IPS-20b (cell line): ENCODE results near the gene NPM1.

Experiments
- H3K27ac ChIP-seq: one replicate; pipeline ENCODE4 v1.5.1; 2013; ENCODE audit warnings: low read length
- H3K27me3 ChIP-seq: 2 replicates; pipeline ENCODE4 v1.6.1; 2013; ENCODE audit warnings: mild to moderate bottlenecking, low read length, inconsistent platforms; ENCODE audit not compliant: insufficient read depth
- H3K36me3 ChIP-seq: 2 replicates; pipeline ENCODE4 v1.6.1; 2013; ENCODE audit warnings: low read depth, mild to moderate bottlenecking, inconsistent platforms, low read length, moderate library complexity; ENCODE audit not compliant: insufficient read depth
- H3K4me1 ChIP-seq: 2 replicates; pipeline ENCODE4 v1.6.1; 2013; ENCODE audit warnings: mild to moderate bottlenecking, control low read depth, inconsistent platforms, low read length, moderate library complexity; ENCODE audit not compliant: insufficient read depth
- H3K4me3 ChIP-seq: 2 replicates; pipeline ENCODE4 v1.5.1; 2013; ENCODE audit warnings: mild to moderate bottlenecking, low read length, inconsistent platforms
- H3K9ac ChIP-seq: 2 replicates; pipeline ENCODE4 v1.6.1; 2013; ENCODE audit warnings: low read depth, mild to moderate bottlenecking, inconsistent platforms, low read length, moderate library complexity
- H3K9me3 ChIP-seq: 2 replicates; pipeline ENCODE4 v1.6.1; 2013; ENCODE audit warnings: mild to moderate bottlenecking, low read depth, low read length, inconsistent platforms; ENCODE audit not compliant: insufficient read depth

NPM1 gene

DNA sequence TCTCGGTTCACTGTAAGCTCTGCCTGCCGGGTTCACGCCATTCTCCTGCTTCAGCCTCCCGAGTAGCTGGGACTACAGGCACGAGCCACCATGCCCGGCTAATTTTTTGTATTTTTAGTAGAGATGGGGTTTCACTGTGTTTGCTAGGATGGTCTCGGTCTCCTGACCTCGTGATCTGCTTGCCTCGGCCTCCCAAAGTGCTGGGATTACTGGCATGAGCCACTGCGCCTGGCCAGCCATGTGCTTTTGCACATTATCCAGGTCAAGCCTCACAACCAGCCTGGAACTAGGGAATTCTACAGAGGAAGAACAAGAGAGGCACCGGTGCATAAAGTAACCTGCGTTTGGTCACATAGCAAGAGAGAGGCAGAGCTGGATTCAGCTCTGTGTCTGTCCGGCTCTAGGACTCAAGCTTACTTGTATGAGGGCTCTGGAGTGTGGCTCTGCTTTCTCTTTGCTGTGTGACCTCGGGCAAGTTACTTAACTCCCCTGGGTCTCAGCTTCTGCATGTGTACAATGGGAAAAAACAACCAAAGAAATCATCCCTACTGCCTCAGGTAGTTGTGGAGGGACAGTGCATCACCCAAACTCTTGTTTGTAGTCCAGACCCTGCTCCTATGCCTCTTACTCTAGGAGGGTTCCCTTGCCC lies 38.1 kb downstream of the NPM1 start:
- no peaks in the 10 kb centered on the region for H3K9me3 ChIP-seq
- H3K4me3 ChIP-seq, result no peak overlapping the region
- no peak overlapping the region for H3K9ac ChIP-seq
- peaks cover 7% of the 10 kb centered on the region for H3K4me1 ChIP-seq
- no peak overlapping the region for H3K27ac ChIP-seq
- H3K27me3 ChIP-seq, result peaks cover 25% of the 10 kb centered on the region
- no peaks in the 10 kb centered on the region for H3K36me3 ChIP-seq

DNA sequence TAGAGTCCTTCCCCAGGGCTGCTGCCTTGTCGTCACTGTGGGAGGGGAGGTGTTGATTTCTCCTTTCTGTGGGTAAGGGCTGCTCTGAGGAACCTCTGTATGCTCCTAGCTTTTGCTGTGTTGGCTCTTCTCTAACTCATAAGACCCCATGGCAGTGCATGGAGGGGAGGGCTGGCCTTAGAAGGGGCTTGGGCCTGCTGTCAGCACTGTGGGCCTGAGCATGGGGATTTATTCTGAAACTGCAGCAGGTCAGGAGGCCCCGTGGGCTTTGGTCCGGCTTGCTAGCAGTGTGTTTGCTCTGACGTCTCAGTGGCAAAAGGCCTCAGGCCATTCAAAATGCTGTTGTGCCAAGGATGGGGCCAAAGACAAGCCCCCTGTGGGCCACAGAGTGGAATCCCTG lies 38.6 kb downstream of the NPM1 start:
- Histone ChIP-seq H3K27ac (no peak overlapping the region), H3K9ac (no peak overlapping the region), H3K4me1 (peaks cover 6% of the 10 kb centered on the region), H3K36me3 (no peaks in the 10 kb centered on the region), H3K9me3 (no peaks in the 10 kb centered on the region), H3K4me3 (no peak overlapping the region), H3K27me3 (peaks cover 19% of the 10 kb centered on the region)

DNA sequence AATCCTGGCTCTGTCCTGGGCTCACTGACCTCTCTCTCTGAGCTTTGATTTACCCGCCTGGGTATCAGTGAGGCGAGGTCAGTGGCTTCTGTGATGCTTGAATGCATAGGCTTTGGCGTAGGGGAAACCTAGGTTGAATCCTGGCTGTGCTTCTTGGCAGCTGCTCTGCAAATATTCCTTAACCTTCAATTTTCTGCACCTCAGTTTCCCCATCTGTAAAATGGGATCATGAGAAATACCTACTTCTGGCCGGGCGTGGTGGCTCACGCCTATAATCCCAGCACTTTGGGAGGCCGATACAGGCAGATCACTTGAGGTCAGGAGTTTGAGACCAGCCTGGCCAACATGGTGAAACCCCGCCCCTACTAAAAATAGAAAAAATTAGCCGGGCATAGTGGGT lies 39.0 kb downstream of the NPM1 start:
- Histone ChIP-seq H3K9me3 (no peaks in the 10 kb centered on the region), H3K9ac (no peak overlapping the region), H3K4me1 (peaks cover 3% of the 10 kb centered on the region; the same call in 1 of the 2 replicates), H3K27me3 (peaks cover 15% of the 10 kb centered on the region), H3K27ac (no peak overlapping the region), H3K36me3 (no peaks in the 10 kb centered on the region), H3K4me3 (no peak overlapping the region)

DNA sequence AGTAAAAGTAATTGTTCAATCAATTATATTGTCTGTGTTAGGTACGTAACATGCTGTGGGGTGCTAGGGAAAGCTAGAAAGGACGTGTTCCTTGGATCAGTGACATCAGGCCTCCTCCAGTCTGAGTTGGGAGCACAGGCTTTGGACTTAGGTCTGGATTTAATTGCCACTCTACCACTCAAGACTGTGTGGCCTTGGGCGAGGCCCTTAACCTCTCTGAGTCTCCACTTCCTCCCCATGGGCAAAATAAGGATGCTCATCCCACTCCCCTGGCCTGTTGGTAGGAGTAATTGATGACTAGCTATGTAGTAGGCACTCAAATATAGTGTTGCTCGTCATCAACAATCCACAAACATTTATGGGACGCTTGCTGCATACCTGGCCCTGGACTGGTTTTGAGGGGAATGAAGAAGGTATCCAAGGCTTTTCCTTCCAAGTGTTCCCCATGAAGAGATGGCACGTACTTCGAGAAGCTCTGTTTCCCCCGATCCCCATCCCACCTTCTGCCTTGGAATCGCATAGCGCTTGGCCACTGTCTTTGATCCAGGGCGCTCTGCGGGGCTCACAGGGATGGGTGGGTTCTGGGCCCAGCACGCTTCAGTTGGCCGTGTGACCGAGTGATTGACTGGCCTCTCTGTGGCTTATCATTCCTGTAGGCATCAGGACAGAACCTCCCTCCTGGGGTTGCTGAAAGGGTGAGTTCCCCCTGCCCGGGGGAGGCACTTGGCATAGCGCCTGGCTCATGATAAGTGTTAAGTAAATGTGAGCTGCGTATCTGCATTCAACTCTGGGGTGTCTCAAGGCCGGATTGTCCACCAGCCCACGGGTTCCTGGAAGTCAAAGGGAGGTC lies 39.9 kb downstream of the NPM1 start:
- H3K9ac ChIP-seq, result no peak overlapping the region
- no peak overlapping the region for H3K27ac ChIP-seq
- no peak overlapping the region for H3K4me3 ChIP-seq
- no peaks in the 10 kb centered on the region for H3K9me3 ChIP-seq
- peaks cover 7% of the 10 kb centered on the region for H3K27me3 ChIP-seq
- peaks cover 3% of the 10 kb centered on the region; the same call in 1 of the 2 replicates for H3K4me1 ChIP-seq
- H3K36me3 ChIP-seq, result no peaks in the 10 kb centered on the region

DNA sequence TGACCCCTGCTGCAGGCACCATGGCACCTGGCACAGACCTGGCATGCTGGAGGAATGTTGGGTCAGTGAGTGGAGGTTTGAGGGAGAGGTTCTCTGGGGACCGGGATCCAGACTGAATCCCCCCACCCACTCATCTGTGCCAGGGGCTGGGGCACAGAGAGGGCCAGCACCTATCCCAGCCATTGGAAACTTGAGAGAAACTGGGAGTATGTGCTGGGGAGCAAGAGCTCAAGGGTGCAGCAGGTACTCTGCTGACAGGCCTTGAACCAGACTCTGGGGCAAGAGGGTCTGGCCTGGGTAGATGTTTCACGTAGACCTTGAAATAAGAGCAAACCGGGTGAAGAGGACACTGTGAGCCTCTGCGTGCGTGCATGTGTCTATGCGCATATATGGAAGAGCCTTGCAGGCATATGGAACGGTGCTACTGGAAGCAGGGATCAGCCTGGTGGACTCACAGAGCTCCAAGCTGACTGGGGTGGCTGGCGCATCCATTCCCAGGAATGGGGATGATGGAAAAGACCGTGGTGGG lies 40.6 kb downstream of the NPM1 start:
- no peak overlapping the region for H3K27ac ChIP-seq
- no peak overlapping the region for H3K9ac ChIP-seq
- no peak overlapping the region for H3K4me3 ChIP-seq
- no peaks in the 10 kb centered on the region; the same call in 1 of the 2 replicates for H3K27me3 ChIP-seq
- H3K9me3 ChIP-seq, result no peaks in the 10 kb centered on the region
- peaks cover 6% of the 10 kb centered on the region; the same call in 1 of the 2 replicates for H3K4me1 ChIP-seq
- H3K36me3 ChIP-seq, result no peaks in the 10 kb centered on the region

DNA sequence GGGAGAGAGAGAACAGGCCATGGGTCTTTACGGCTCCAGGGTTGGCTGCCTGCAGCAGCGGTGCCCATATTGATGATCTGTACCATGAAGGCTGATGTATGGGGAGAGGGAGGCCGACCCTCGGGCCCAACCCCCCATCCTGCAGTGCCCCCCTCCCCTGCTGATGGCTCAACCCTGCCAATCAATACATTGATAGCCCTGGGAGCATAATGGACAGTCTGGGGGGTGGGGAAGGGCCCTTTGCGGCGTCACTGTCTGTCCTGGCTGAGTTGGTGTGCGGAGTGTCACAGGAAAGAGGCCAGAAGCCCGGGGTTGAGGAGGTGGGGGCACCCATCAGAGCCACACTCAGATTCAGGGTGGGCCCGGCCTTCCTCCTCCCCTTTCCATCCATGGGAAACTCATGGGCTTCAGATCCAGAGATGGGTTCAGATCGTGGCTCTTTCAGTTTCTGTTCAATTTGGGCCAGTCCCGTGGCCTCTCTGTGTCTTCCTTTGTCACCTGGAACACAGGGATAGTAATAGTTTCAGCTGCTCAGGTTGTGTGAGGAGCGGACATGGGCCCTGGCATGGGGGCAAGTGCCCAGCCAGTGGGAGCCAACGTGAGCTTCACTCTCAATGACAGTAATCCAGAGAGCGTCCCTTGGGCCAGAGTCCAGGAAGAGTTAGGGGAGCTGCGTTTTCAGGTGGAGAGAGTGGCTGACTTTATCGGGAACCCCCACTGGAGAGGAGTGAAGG lies 41.3 kb downstream of the NPM1 start:
- no peaks in the 10 kb centered on the region for H3K9me3 ChIP-seq
- H3K4me1 ChIP-seq, result peaks cover 8% of the 10 kb centered on the region; the same call in 1 of the 2 replicates

DNA sequence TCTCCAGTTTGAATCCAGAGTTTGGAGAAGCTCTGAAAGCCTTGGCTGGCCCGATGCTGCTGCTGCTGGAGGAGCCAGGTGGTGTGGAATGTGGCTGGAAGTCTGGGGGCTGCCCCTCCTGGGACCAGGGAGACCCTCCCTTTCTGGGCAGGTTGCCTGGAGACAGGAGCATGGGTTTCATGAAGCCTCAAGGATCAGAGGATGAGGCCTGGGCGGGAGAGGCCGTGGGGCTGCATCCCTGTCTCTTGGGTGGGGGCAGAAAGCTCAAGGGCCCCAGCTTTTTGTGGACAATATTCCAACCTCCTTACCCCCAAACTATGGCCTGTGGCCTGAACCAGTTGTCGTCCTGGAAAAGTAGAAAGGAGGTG lies 41.9 kb downstream of the NPM1 start:
- no peaks in the 10 kb centered on the region for H3K27me3 ChIP-seq
- H3K36me3 ChIP-seq, result no peaks in the 10 kb centered on the region
- no peak overlapping the region for H3K27ac ChIP-seq
- peaks cover 8% of the 10 kb centered on the region; the same call in 1 of the 2 replicates for H3K4me1 ChIP-seq
- no peak overlapping the region for H3K9ac ChIP-seq
- H3K9me3 ChIP-seq, result no peaks in the 10 kb centered on the region
- no peak overlapping the region for H3K4me3 ChIP-seq

More for the DNA sequence above, 41.3 kb downstream of the NPM1 start:
- H3K9ac ChIP-seq, result no peak overlapping the region
- no peak overlapping the region for H3K27ac ChIP-seq
- H3K36me3 ChIP-seq, result no peaks in the 10 kb centered on the region
- H3K27me3 ChIP-seq, result no peaks in the 10 kb centered on the region
- no peak overlapping the region for H3K4me3 ChIP-seq

DNA sequence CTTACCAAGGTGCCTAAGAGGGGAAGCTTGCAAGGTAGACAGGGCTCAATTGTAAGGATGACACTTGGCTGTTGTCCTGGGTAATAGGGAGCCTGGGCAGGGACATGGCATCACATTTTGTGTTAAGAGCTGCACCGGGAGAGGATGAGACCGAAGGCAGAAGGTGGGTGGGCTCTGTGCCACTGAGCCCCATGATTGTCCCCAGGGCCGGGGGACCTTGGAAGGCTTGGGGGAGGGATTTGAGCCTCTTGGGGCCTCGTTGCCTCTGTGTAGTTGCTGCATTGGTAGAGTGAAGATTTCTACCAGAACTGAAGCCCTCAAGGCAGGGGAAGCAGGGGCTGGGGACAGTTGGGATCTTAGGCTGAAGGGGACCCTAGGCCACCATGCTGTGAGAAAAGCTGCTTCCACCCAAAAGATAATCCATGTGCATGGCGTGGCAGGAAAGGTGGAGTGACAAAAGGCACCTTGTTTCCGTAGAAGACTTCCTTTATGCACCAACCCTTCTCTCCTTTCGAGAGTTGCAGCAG lies 43.7 kb downstream of the NPM1 start:
- no peaks in the 10 kb centered on the region for H3K27me3 ChIP-seq
- H3K9ac ChIP-seq, result no peak overlapping the region
- H3K36me3 ChIP-seq, result no peaks in the 10 kb centered on the region
- peaks cover 5% of the 10 kb centered on the region; the same call in 1 of the 2 replicates for H3K4me1 ChIP-seq
- no peaks in the 10 kb centered on the region for H3K9me3 ChIP-seq
- H3K27ac ChIP-seq, result no peak overlapping the region
- H3K4me3 ChIP-seq, result no peak overlapping the region

DNA sequence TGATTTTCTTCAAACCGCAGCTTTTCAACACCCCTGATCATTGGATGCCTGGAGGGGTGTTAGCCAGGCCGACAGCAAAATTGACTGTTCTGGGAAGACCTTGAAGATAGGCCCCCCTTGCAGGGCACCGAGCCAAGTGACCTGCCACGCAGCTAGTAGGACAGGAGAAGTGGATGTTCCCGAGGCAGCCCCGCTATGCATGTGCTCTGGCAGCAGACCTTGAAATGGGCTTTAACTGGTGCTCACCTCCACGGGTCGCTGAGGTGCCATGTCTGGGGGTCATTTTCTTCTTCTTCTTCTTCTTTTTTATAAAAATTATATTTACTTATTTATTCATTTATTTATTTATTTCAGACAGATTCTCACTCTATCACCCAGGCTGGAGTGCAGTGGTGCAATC lies 44.4 kb downstream of the NPM1 start:
- H3K36me3 ChIP-seq, result no peaks in the 10 kb centered on the region
- no peaks in the 10 kb centered on the region for H3K27me3 ChIP-seq
- H3K4me3 ChIP-seq, result no peak overlapping the region

DNA sequence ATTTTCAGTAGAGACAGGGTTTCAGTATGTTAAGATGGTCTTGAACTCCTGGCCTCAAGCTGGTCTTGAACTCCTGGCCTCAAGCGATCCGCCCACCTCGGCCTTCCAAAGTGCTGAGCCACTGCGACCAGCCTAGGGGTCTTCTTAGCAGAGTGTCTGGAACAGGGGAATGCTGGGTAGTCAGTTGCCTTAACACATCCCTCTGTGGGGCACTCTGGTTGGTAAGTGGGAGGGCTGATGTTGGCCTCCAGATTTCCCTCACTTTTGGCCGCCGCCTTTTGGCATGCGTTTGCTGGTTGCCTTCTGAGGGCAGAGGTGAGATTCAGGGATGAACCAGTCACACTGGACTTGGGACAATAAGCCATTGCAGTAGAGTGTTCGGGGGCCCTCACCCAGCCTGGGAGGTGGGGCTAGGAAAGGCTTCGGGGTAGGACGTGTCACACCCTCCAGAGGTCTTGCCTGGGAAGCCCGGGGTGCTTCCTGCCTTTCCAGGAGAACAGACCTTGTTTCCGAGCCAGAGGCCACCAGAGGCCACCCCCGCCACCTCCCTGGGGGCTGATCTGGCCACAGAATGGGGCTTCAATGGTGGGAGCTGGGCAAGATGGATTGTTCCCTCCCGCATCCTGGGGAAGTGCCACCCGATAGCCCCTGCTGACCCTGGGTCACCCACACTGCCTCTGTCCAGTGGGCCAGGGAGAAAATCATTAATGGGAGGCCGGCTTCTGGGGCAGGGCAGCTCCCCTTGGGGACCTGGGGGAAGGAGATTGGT lies 45.1 kb downstream of the NPM1 start:
- H3K4me3 ChIP-seq, result no peak overlapping the region
- H3K9me3 ChIP-seq, result no peaks in the 10 kb centered on the region
- no peaks in the 10 kb centered on the region for H3K27me3 ChIP-seq
- no peaks in the 10 kb centered on the region for H3K36me3 ChIP-seq
- H3K9ac ChIP-seq, result no peak overlapping the region
- H3K27ac ChIP-seq, result no peak overlapping the region
- peaks cover 5% of the 10 kb centered on the region; the same call in 1 of the 2 replicates for H3K4me1 ChIP-seq

More for the DNA sequence above, 44.4 kb downstream of the NPM1 start:
- Histone ChIP-seq H3K4me1 (peaks cover 5% of the 10 kb centered on the region; the same call in 1 of the 2 replicates), H3K9me3 (no peaks in the 10 kb centered on the region), H3K9ac (no peak overlapping the region), H3K27ac (no peak overlapping the region)

DNA sequence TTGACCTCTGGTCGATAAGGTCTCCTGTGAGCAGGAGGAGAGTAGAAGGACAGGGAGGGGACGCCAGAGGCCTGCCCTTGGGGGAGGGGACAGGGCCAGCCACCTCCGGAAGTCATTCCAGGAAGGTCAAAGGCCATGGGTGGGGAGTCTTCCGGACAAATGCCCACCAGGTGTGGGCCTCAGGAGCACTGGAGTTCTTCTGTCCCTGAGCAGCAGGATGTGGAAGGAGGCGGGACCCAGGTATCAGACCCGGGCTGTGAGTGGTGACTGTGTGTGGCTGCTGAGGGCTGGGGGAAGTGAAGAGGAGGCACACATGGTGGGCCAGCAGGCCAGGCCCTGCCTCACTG lies 45.7 kb downstream of the NPM1 start:
- no peaks in the 10 kb centered on the region for H3K36me3 ChIP-seq
- no peaks in the 10 kb centered on the region for H3K27me3 ChIP-seq
- H3K4me3 ChIP-seq, result no peak overlapping the region
- H3K9ac ChIP-seq, result no peak overlapping the region
- no peaks in the 10 kb centered on the region for H3K9me3 ChIP-seq
- no peak overlapping the region for H3K27ac ChIP-seq
- H3K4me1 ChIP-seq, result peaks cover 5% of the 10 kb centered on the region; the same call in 1 of the 2 replicates
